MM.1S (cell line): ENCODE data around the gene LARGE1.

Experiments
- DNase-seq: peaks from one replicate; pipeline ENCODE4 v3.0.0-alpha.2; 2015
- H2AFZ ChIP-seq: fragments of 300-600 bp; sonication (generic); 2 replicates; pipeline ENCODE4 v1.6.0; 2016; ENCODE audit warnings: antibody characterized with exemption, low read length
- H3F3A ChIP-seq: fragments of 300-600 bp; sonication (generic); 2 replicates; pipeline ENCODE4 v1.6.1; 2016; ENCODE audit warnings: mild to moderate bottlenecking, antibody characterized with exemption, low read length, moderate library complexity, mixed read lengths; ENCODE audit not compliant: insufficient read depth
- H3K27ac ChIP-seq: fragments of 300-600 bp; sonication (generic); 2 replicates; pipeline ENCODE4 v1.5.1; 2016; ENCODE audit warnings: mild to moderate bottlenecking, low read length
- H3K27me3 ChIP-seq: fragments of 300-600 bp; sonication (generic); replicated peaks from 2 replicates; pipeline ENCODE4 v1.6.0; 2016; ENCODE audit warnings: low read length; ENCODE audit not compliant: insufficient read depth
- H3K36me3 ChIP-seq: fragments of 300-600 bp; sonication (generic); replicated peaks from 2 replicates; pipeline ENCODE4 v1.6.1; 2016; ENCODE audit warnings: mild to moderate bottlenecking, low read length, mixed read lengths; ENCODE audit not compliant: insufficient read depth
- H3K4me1 ChIP-seq: fragments of 300-600 bp; sonication (generic); 2 replicates; pipeline ENCODE4 v1.6.1; 2016; ENCODE audit warnings: low read length, mixed read lengths
- H3K4me2 ChIP-seq: fragments of 300-600 bp; sonication (generic); 2 replicates; pipeline ENCODE4 v1.6.0; 2016; ENCODE audit warnings: low read depth, low read length
- H3K4me3 ChIP-seq: fragments of 300-600 bp; sonication (generic); 2 replicates; pipeline ENCODE4 v1.5.1; 2016; ENCODE audit warnings: low read length, mixed read lengths
- H3K79me2 ChIP-seq: fragments of 300-600 bp; sonication (generic); 2 replicates; pipeline ENCODE4 v1.6.1; 2016; ENCODE audit warnings: mixed run types, low read length, mixed read lengths
- H3K9ac ChIP-seq: fragments of 300-600 bp; sonication (generic); 2 replicates; pipeline ENCODE4 v1.6.1; 2016; ENCODE audit warnings: low read length, mixed read lengths
- H3K9me2 ChIP-seq: fragments of 300-600 bp; sonication (generic); replicated peaks from 2 replicates; pipeline ENCODE4 v1.6.1; 2016; ENCODE audit warnings: mild to moderate bottlenecking, low read length, mixed read lengths; ENCODE audit not compliant: insufficient read depth
- H3K9me3 ChIP-seq: fragments of 300-600 bp; sonication (generic); replicated peaks from 2 replicates; pipeline ENCODE4 v1.6.1; 2016; ENCODE audit warnings: mild to moderate bottlenecking, low read length, mixed read lengths; ENCODE audit not compliant: insufficient read depth
- H4K20me1 ChIP-seq: fragments of 300-600 bp; sonication (generic); 2 replicates; pipeline ENCODE4 v1.6.1; 2016; ENCODE audit warnings: mild to moderate bottlenecking, low read length, moderate library complexity, mixed read lengths; ENCODE audit not compliant: insufficient read depth
- EZH2 ChIP-seq: fragments of 300-600 bp; sonication (generic); optimal IDR thresholded peaks from 2 replicates; pipeline ENCODE3; 2017; ENCODE audit warnings: low read depth, mild to moderate bottlenecking, antibody characterized with exemption, low read length, mixed read lengths
- EZH2phosphoT487 ChIP-seq: fragments of 300-600 bp; sonication (generic); IDR thresholded peaks from 2 replicates; pipeline ENCODE4 v1.6.1; 2018; ENCODE audit warnings: antibody characterized with exemption, low read length
- TF ChIP-seq, protein P1 (sequence below): fragments of 300-600 bp; sonication (generic); IDR thresholded peaks from 2 replicates; pipeline ENCODE4 v1.5.1; 2016; ENCODE audit warnings: antibody characterized with exemption, low read length, mixed read lengths

LARGE1 gene

DNA sequence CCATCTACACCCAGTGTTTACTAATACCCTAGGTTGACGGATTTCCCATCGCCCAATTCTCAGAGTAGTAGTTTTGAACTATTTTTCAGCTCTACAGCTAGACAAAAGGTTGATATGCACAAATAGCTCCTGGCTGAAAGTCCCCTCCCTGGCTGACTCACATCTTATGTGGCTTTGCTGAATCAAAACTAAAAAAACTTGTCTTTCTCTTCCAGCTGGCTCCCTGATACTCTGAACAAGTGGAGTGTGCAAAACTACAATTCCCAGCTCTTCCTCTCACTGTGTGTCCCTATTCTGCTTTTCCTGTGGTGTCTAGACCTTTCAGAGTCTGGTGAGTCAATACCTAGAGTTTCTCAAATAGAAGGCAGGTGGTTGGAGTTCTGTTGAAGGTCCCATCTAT, 12.7 kb upstream of the LARGE1 start:
- Histone ChIP-seq H4K20me1 (no peaks in the 10 kb centered on the region), H3K9me3 (no peaks in the 10 kb centered on the region), H3K9me2 (no peaks in the 10 kb centered on the region), H3K4me3 (no peak overlapping the region), H3K36me3 (no peaks in the 10 kb centered on the region), H3K4me2 (no peak overlapping the region), H3F3A (no peaks in the 10 kb centered on the region), H3K79me2 (no peaks in the 10 kb centered on the region), H3K9ac (no peak overlapping the region), H3K4me1 (no peaks in the 10 kb centered on the region), H3K27ac (no peak overlapping the region), H2AFZ (no peak overlapping the region), H3K27me3 (no peaks in the 10 kb centered on the region)
- DNase-seq = no peak
- TF ChIP-seq EZH2 = no peak
- TF ChIP-seq, protein P1, sequence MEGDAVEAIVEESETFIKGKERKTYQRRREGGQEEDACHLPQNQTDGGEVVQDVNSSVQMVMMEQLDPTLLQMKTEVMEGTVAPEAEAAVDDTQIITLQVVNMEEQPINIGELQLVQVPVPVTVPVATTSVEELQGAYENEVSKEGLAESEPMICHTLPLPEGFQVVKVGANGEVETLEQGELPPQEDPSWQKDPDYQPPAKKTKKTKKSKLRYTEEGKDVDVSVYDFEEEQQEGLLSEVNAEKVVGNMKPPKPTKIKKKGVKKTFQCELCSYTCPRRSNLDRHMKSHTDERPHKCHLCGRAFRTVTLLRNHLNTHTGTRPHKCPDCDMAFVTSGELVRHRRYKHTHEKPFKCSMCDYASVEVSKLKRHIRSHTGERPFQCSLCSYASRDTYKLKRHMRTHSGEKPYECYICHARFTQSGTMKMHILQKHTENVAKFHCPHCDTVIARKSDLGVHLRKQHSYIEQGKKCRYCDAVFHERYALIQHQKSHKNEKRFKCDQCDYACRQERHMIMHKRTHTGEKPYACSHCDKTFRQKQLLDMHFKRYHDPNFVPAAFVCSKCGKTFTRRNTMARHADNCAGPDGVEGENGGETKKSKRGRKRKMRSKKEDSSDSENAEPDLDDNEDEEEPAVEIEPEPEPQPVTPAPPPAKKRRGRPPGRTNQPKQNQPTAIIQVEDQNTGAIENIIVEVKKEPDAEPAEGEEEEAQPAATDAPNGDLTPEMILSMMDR = no peak
- TF ChIP-seq EZH2phosphoT487 = no peak

DNA sequence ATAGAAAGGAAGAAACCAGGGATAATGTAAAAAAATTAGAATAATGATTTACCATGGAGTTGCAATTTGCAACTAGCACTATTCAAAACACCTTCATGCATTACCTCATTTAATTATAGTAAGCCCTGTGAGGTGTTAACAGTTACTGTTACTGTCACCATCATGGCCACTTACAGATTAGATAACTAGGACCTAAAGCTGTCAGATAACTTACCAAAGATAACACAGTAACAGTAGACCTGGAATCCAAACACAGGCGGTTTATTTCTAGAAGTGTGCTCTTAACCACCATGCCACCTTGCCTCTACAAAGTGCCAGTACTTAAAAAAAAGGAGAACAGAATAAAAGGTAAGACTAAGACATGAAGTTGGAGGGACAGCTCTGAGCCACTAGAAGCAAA, 11.1 kb upstream of the LARGE1 start:
- Histone ChIP-seq H2AFZ (no peak overlapping the region), H3F3A (no peaks in the 10 kb centered on the region), H3K4me3 (no peak overlapping the region), H3K9ac (no peak overlapping the region), H3K27me3 (no peaks in the 10 kb centered on the region), H3K27ac (no peak overlapping the region), H3K36me3 (no peaks in the 10 kb centered on the region), H3K4me1 (no peaks in the 10 kb centered on the region), H3K9me2 (no peaks in the 10 kb centered on the region), H3K4me2 (no peak overlapping the region), H3K79me2 (no peaks in the 10 kb centered on the region), H3K9me3 (no peaks in the 10 kb centered on the region), H4K20me1 (no peaks in the 10 kb centered on the region)
- no peak for DNase-seq
- TF ChIP-seq, protein P1 = no peak
- TF ChIP-seq EZH2 (no peak), EZH2phosphoT487 (no peak)

DNA sequence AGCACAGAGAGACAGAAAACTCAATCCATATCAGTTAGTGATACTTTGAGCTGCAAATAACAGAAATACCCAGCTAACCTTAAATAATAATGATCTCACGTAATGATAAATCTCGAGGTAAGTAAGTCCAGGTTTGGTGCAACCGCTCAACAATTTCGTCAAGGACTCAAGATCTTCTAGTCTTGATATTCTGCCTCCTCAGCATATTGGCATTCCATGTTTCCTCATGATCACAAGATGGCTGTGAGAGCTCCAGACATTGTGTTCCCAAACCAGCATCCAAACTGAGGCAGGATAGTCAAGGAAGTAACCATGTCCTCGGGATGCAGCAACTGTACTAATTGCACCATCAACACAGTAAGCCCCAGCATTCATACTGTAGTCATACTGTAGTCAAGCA, 7.5 kb upstream of the LARGE1 start:
- Histone ChIP-seq H3K27me3 (0 out of 2 replicates have a peak, but pooled peaks cover 6% of the 10 kb centered on the region), H3K79me2 (no peaks in the 10 kb centered on the region), H3K27ac (no peak overlapping the region), H3K4me3 (no peak overlapping the region), H3K9me2 (no peaks in the 10 kb centered on the region), H3K4me1 (peaks cover 8% of the 10 kb centered on the region), H3K9me3 (no peaks in the 10 kb centered on the region), H3K4me2 (no peak overlapping the region), H3F3A (peaks cover 8% of the 10 kb centered on the region; the same call in 1 of the 2 replicates), H4K20me1 (no peaks in the 10 kb centered on the region), H3K9ac (no peak overlapping the region), H2AFZ (no peak overlapping the region), H3K36me3 (no peaks in the 10 kb centered on the region)
- no peak for TF ChIP-seq EZH2phosphoT487
- TF ChIP-seq, protein P1 = no peak
- no peak for TF ChIP-seq EZH2
- DNase-seq = no peak
